ENCODE measurements around the gene KLHDC4. TPM values are rescaled to one million over a fixed set of nuclear protein-coding genes. Genes with fewer than 3 reads are reported as not detected.
"Not testable (repeated sequence)": the region's sequence is repeated elsewhere in the genome, so short reads cannot be mapped to it uniquely, and the experiment has no call there.

The KLHDC4 gene
- total and polyA plus RNA-seq, 9 donors: 16.2 to 35.9 (median 26.2) TPM

GRCh38 chr16:87681981-87682570, 83.7 kb downstream of the KLHDC4 start:
- H3K4me3 ChIP-seq: no peak overlapping the region
- no peak for DNase-seq
- no peak for TF ChIP-seq EP300 (IDR thresholded peaks at IDR 0.05)
- no peak for TF ChIP-seq POLR2A (IDR thresholded peaks at IDR 0.05)
- H3K27ac ChIP-seq: no peak overlapping the region
- H3K36me3 ChIP-seq: no peaks in the 10 kb centered on the region
- WGBS, 3 donors: 47 to 53% (median 51%) methylated on average over 9 of the region's 9 CpGs
- intact Hi-C loops (cut with DNase I): loop anchor here in 1 of 4 donors (10.0 kb wide), 1 partner anchor 63 kb away; no protein-coding TSS in a partner anchor
- H3K4me1 ChIP-seq (ENCODE audit: insufficient read depth): no peaks in the 10 kb centered on the region
- H3K9me3 ChIP-seq: no peaks in the 10 kb centered on the region
- no peaks in the 10 kb centered on the region for H3K27me3 ChIP-seq

DNA sequence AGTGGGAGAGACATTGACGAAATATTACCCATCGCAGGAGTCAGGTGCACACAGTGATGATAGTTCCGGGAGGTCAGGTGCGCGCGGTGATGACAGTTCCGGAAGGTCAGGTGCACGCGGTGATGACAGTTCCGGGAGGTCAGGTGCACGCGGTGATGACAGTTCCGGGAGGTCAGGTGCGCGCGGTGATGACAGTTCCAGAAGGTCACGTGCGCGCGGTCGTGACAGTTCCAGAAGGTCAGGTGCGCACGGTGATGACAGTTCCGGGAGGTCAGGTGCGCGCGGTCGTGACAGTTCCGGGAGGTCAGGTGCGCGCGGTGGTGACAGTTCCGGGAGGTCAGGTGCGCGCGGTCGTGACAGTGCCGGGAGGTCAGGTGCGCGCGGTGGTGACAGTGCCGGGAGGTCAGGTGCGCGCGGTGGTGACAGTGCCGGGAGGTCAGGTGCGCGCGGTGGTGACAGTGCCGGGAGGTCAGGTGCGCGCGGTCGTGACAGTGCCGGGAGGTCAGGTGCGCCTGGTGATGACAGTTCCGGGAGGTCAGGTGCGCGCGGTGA, 84.7 kb downstream of the KLHDC4 start:
- H3K4me1 ChIP-seq (ENCODE audit: insufficient read depth); H3K4me3 ChIP-seq; H3K36me3 ChIP-seq; DNase-seq; H3K9me3 ChIP-seq; H3K27me3 ChIP-seq; H3K27ac ChIP-seq: not testable (repeated sequence)
- intact Hi-C loops (cut with DNase I): loop anchor here in 1 of 4 donors (10.0 kb wide), 1 partner anchor 64 kb away; no protein-coding TSS in a partner anchor
- WGBS, 3 donors: 92 to 93% (median 92%) methylated on average over 59 to 60 of the region's 60 CpGs

DNA sequence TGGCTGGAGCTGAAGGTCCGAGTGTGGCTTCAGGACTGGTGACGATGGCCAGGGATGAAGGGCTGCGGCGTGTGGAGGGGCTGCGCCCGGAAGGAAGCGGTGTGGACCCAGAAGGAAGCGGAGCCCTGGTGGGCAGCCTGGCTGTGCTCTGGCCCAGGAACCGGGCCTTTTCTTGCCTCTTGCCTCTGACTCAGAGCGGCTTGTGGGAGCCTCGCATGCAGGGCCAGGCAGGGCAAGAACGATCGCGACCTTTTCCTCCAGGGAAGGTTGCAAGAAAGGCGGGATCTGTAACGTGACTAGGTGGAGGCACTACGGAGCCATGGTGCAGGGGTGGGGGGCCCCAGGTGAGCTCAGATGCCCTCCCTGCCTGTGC, 85.5 kb downstream of the KLHDC4 start:
- Histone ChIP-seq H3K4me1 (ENCODE audit: insufficient read depth) (no peaks in the 10 kb centered on the region), H3K27ac (no peak overlapping the region), H3K36me3 (no peaks in the 10 kb centered on the region), H3K9me3 (no peaks in the 10 kb centered on the region), H3K27me3 (no peaks in the 10 kb centered on the region), H3K4me3 (no peak overlapping the region)
- TF ChIP-seq EP300 (IDR thresholded peaks at IDR 0.05) (no peak), POLR2A (IDR thresholded peaks at IDR 0.05) (no peak), CTCF (IDR thresholded peaks at IDR 0.05) (no peak)
- 78 to 90% (median 83%) methylated on average over 17 of the region's 17 CpGs for WGBS, 3 donors
- intact Hi-C loops (cut with DNase I): loop anchor here in 1 of 4 donors (10.0 kb wide), 1 partner anchor 65 kb away; no protein-coding TSS in a partner anchor
- DNase-seq: no peak

- intact Hi-C loops (cut with DNase I): loop anchor here in 1 of 4 donors (10.0 kb wide), 1 partner anchor 65 kb away; no protein-coding TSS in a partner anchor
- 68 to 82% (median 72%) methylated on average over 12 to 18 of the region's 18 CpGs for WGBS, 3 donors
- DNase-seq: no peak
- TF ChIP-seq CTCF (IDR thresholded peaks at IDR 0.05) (no peak), POLR2A (IDR thresholded peaks at IDR 0.05) (no peak), EP300 (IDR thresholded peaks at IDR 0.05) (no peak)
- H3K4me1 ChIP-seq (ENCODE audit: insufficient read depth): no peaks in the 10 kb centered on the region
- H3K9me3 ChIP-seq: no peaks in the 10 kb centered on the region
- H3K27ac ChIP-seq: no peak overlapping the region
- no peaks in the 10 kb centered on the region for H3K36me3 ChIP-seq
- H3K4me3 ChIP-seq: no peak overlapping the region
- no peaks in the 10 kb centered on the region for H3K27me3 ChIP-seq
These were observed 86.1 kb downstream of the KLHDC4 start for GRCh38 chr16:87679593-87680271.

- Histone ChIP-seq H3K9me3 (no peaks in the 10 kb centered on the region), H3K4me3 (no peak overlapping the region), H3K4me1 (ENCODE audit: insufficient read depth) (no peaks in the 10 kb centered on the region), H3K36me3 (no peaks in the 10 kb centered on the region), H3K27me3 (no peaks in the 10 kb centered on the region), H3K27ac (no peak overlapping the region)
- no peak for DNase-seq
- 8 to 25% (median 18%) methylated on average over 14 of the region's 14 CpGs for WGBS, 3 donors
- intact Hi-C loops (cut with DNase I): no loop called here
- TF ChIP-seq CTCF (IDR thresholded peaks at IDR 0.05) (no peak), EP300 (IDR thresholded peaks at IDR 0.05) (no peak), POLR2A (IDR thresholded peaks at IDR 0.05) (no peak)
These were observed 87.2 kb downstream of the KLHDC4 start for GRCh38 chr16:87678618-87679017.
